GM23248 (cell line): ENCODE data around the gene NOX1.

Experiments used
- EZH2 ChIP-seq: fragments of 200-600 bp; sonication (generic); IDR thresholded peaks from 2 replicates; pipeline ENCODE4 v1.6.1; 2018; ENCODE audit warnings: antibody characterized with exemption, mild to moderate bottlenecking; ENCODE audit not compliant: insufficient read depth, poor library complexity, severe bottlenecking
- EZH2phosphoT487 ChIP-seq: fragments of 200-600 bp; sonication (generic); IDR thresholded peaks from 2 replicates; pipeline ENCODE4 v1.6.1; 2018; ENCODE audit warnings: antibody characterized with exemption, moderate library complexity, mild to moderate bottlenecking, low read depth; ENCODE audit not compliant: insufficient read depth

GRCh38 chrX:100874325-100874724 lies at the start of gene NOX1:
- no peak for TF ChIP-seq EZH2
- TF ChIP-seq EZH2phosphoT487, result no peak
